Vagina (tissue), 2 donors: ENCODE measurements around the gene DACH1.

Experiments
- POLR2AphosphoS5 ChIP-seq, 2 donors: sonication (generic); formaldehyde crosslinking; IDR thresholded peaks; one replicate each; pipeline ENCODE4 v1.9.0; 2017; ENCODE audit warnings: antibody characterized with exemption in 2 of 2, mild to moderate bottlenecking in 2 of 2, low read depth in 1 of 2; ENCODE audit not compliant: insufficient read depth in 1 of 2
- TF ChIP-seq, protein P1 (sequence below), 3 experiments: fragments of 450-650 bp in 2 of 3; fragments of 200-600 bp in 1 of 3; sonication (generic) in 1 of 3; IDR thresholded peaks; one replicate each; pipeline ENCODE4 v1.5.1; 2017 to 2019; ENCODE audit warnings: antibody characterized with exemption in 3 of 3, mild to moderate bottlenecking in 2 of 3, moderate library complexity in 2 of 3

DNA sequence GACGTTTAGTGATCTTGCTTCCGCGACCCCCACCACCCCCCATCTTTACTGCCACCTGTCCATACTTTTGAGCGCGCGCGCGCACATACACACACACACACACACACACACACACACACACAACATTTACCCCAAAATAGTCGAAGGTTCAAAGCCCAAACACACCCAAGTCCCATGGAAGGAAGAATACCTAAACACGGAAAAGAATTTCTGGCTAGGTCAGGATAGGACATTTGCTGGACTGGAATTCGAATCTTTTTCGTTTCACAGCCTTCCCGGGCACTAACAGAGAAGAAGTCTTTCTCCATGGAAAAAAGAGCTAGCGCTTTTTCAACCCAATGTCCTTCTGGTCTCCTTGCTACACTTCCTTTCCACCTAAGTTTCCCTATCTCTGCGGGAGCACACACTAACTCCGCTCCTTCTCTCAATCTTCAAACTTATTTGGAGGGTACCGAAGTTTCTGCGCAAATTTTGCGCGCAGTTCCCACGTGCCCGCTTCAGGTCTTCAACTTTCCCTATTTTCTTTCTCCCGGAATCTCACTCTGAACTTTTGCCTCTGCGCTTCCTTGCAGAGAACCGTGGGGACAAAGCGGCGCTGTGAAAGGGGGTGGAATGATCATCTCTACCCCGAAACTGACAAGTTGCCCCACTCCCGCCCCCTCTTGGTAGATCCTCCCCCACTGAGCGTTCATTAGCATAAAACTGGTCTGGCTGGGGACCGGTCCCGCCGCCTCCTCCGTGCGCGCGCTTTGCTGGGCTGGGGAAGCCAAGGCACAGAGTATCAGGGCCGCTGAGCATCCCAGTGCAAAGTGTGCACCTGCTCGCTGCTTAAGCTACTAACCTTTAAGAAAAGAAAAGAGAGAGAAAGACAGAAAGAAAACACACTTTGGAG is 2.7 kb downstream of the DACH1 start:
- TF ChIP-seq POLR2AphosphoS5 (IDR thresholded peaks at IDR 0.05; ENCODE audit: insufficient read depth in 1 of 2, low read depth in 1 of 2), result peak in 1 of 2 donors; percentile 68
- TF ChIP-seq, protein P1, sequence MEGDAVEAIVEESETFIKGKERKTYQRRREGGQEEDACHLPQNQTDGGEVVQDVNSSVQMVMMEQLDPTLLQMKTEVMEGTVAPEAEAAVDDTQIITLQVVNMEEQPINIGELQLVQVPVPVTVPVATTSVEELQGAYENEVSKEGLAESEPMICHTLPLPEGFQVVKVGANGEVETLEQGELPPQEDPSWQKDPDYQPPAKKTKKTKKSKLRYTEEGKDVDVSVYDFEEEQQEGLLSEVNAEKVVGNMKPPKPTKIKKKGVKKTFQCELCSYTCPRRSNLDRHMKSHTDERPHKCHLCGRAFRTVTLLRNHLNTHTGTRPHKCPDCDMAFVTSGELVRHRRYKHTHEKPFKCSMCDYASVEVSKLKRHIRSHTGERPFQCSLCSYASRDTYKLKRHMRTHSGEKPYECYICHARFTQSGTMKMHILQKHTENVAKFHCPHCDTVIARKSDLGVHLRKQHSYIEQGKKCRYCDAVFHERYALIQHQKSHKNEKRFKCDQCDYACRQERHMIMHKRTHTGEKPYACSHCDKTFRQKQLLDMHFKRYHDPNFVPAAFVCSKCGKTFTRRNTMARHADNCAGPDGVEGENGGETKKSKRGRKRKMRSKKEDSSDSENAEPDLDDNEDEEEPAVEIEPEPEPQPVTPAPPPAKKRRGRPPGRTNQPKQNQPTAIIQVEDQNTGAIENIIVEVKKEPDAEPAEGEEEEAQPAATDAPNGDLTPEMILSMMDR (IDR thresholded peaks at IDR 0.05), result no peak
